ENCODE results near the gene HNRNPUL2. TPM values are rescaled to one million over a fixed set of nuclear protein-coding genes. Genes with fewer than 3 reads are reported as not detected.

HNRNPUL2 gene
- total RNA-seq, 4 donors from 2014 or later = 10.7 to 42.6 (median 25.2) TPM

- ATAC-seq (ENCODE audit: low FRiP score) (peak; percentile 30), DNase-seq (ENCODE audit: low spot score) (no peak)
- no peak for TF ChIP-seq CTCF (IDR thresholded peaks at IDR 0.05)
Observed at GRCh38 chr11:62665599-62666258, 61.5 kb downstream of the HNRNPUL2 start.

DNA sequence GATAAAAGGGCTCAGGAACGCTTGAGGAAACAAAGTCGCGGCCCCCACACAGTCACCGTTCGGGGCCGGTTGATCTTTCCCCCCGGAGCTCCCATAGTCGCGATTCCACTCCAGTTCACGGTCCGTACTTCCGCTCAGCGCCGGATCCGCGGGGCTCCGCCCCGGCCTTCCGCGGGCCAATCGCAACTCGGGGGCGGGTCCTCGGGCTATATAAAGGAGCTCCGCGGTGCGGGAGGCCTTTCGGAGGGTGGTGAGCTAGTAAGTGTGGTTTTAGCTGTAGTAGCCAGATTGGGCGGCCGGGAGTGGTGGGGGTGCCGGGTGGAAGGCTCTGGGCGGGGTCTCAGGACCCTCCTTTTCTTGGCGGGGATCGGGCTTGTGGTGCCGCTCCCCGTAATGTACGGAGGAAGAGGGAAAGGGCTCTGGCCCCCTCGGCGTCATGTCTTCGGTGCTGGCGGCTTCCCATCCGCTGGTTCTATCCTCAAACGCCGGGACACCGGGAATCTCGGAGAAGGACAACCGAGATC is 62.1 kb downstream of the HNRNPUL2 start, which contains the start of the genes C11orf98 and CSKMT:
TSS of gene C11orf98 (minus strand) at position 136 of the 524 bp plus-strand sequence. CDS start at position 95, 41 bp downstream.
TSS of gene CSKMT (plus strand) at position 238 of the 524 bp plus-strand sequence. CDS start 568 bp downstream, outside the sequence.
- TF ChIP-seq CTCF (IDR thresholded peaks at IDR 0.05) = no peak
- DNase-seq (ENCODE audit: low spot score) (peak; percentile 87), ATAC-seq (ENCODE audit: low FRiP score) (peak; percentile 95)

DNA sequence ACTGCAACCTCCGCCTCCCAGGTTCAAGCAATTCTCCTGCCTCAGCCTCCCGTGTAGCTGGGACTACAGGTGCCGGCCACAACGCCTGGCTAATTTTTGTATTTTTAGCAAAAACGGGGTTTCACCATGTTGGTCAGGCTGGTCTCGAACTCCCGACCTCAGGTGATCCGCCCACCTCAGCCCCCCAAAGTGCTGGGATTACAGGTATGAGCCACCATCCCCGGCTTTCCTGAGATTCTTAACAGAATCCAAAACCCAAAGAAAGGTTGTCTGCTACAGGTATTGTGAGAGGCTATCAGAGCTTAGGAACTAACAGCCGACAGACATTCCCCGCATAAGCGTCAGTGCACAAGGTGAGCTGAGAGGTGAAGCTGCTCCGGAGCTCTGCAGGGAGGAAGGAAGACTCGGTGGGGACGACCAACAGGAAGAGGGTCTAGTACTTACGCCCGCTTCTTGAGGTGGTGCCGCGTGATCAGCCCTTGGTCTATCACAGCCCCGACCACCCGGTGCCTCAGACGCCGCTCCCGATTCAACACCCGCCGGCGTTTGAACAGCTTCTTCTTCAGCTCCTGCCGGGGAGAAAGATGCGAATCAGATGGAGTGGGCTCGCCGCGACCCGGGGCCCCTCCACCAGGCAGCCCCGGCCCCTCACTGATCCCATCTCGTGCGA is 62.7 kb downstream of the HNRNPUL2 start:
- ATAC-seq (ENCODE audit: low FRiP score) (peak; percentile 30), DNase-seq (ENCODE audit: low spot score) (no peak)
- TF ChIP-seq CTCF (IDR thresholded peaks at IDR 0.05) = no peak

Small RNA genes within 50 kb of the gene (small RNA-seq; reads per million reads assigned to genes)
- not detected for gene SNORA57

Other genes starting within 250 kb of the HNRNPUL2 start
- 1,000 to 10,000 TPM in 3 of 4 donors, 100 to 1,000 TPM in 1; 874 to 1,336 (median 1,047) TPM for gene AHNAK, start 180.7 kb downstream of the HNRNPUL2 start, total RNA-seq
- 1,000 to 10,000 TPM; 1,194 to 1,561 (median 1,267) TPM for gene EEF1G, start 153.6 kb downstream of the HNRNPUL2 start, total RNA-seq
- 10 to 100 TPM in 3 of 4 donors, 1 to 10 TPM in 1; 7.9 to 11.0 (median 10.5) TPM for gene TUT1, start 135.9 kb downstream of the HNRNPUL2 start, total RNA-seq
- 100 to 1,000 TPM in 2 of 4 donors, 10 to 100 TPM in 2; 77.1 to 172 (median 89.6) TPM for gene MTA2, start 125.6 kb downstream of the HNRNPUL2 start, total RNA-seq
- gene EML3, start 114.7 kb downstream of the HNRNPUL2 start, total RNA-seq = 10 to 100 TPM; 40.7 to 68.6 (median 52.0) TPM
- 10 to 100 TPM in 3 of 4 donors, 1 to 10 TPM in 1; 7.9 to 12.7 (median 11.4) TPM for gene ROM1, start 114.2 kb downstream of the HNRNPUL2 start, total RNA-seq
- gene B3GAT3, start 105.5 kb downstream of the HNRNPUL2 start, total RNA-seq = 10 to 100 TPM; 18.8 to 40.7 (median 23.2) TPM
- gene GANAB, start 80.8 kb downstream of the HNRNPUL2 start, total RNA-seq = 100 to 1,000 TPM; 108 to 166 (median 128) TPM
- 10 to 100 TPM; 11.9 to 27.7 (median 17.2) TPM for gene INTS5, start 74.2 kb downstream of the HNRNPUL2 start, total RNA-seq
- gene C11orf98, start 62.2 kb downstream of the HNRNPUL2 start, total RNA-seq = 10 to 100 TPM; 18.3 to 42.9 (median 33.3) TPM
- 10 to 100 TPM in 1 of 4 donors, 1 to 10 TPM in 3; 2.8 to 18.4 (median 7.0) TPM for gene CSKMT, start 62.1 kb downstream of the HNRNPUL2 start, total RNA-seq
- 1 to 10 TPM; 7.3 to 9.9 (median 8.2) TPM for gene UQCC3, start 55.8 kb downstream of the HNRNPUL2 start, total RNA-seq
- gene LBHD1, start 55.2 kb downstream of the HNRNPUL2 start, total RNA-seq = 1 to 10 TPM; 3.0 to 6.8 (median 5.7) TPM
- 100 to 1,000 TPM; 135 to 196 (median 167) TPM for gene UBXN1, start 48.4 kb downstream of the HNRNPUL2 start, total RNA-seq
- 10 to 100 TPM; 30.9 to 49.3 (median 44.5) TPM for gene LRRN4CL, start 37.9 kb downstream of the HNRNPUL2 start, total RNA-seq
- gene BSCL2, start 20.0 kb downstream of the HNRNPUL2 start, total RNA-seq = 10 to 100 TPM; 37.1 to 51.2 (median 48.2) TPM
- not detected for gene GNG3, start 19.8 kb downstream of the HNRNPUL2 start, total RNA-seq
- gene TTC9C, start 1.0 kb upstream of the HNRNPUL2 start, total RNA-seq = 10 to 100 TPM; 13.8 to 24.4 (median 19.0) TPM
- gene ZBTB3, start 26.7 kb upstream of the HNRNPUL2 start, total RNA-seq = 1 to 10 TPM; 5.3 to 7.3 (median 5.8) TPM
- 10 to 100 TPM; 37.9 to 57.9 (median 50.5) TPM for gene POLR2G, start 34.1 kb upstream of the HNRNPUL2 start, total RNA-seq
- 10 to 100 TPM; 11.7 to 20.3 (median 14.9) TPM for gene TAF6L, start 43.9 kb upstream of the HNRNPUL2 start, total RNA-seq
- gene TMEM179B, start 59.9 kb upstream of the HNRNPUL2 start, total RNA-seq = 10 to 100 TPM; 36.4 to 69.7 (median 57.1) TPM
- 10 to 100 TPM; 20.8 to 45.1 (median 30.3) TPM for gene TMEM223, start 64.5 kb upstream of the HNRNPUL2 start, total RNA-seq
- 100 to 1,000 TPM in 1 of 4 donors, 10 to 100 TPM in 3; 51.9 to 101 (median 78.3) TPM for gene NXF1, start 78.0 kb upstream of the HNRNPUL2 start, total RNA-seq
- gene STX5, start 104.6 kb upstream of the HNRNPUL2 start, total RNA-seq = 10 to 100 TPM; 32.2 to 43.1 (median 37.4) TPM
- gene TEX54, start 105.4 kb upstream of the HNRNPUL2 start, total RNA-seq = not detected
- gene WDR74, start 112.1 kb upstream of the HNRNPUL2 start, total RNA-seq = 100 to 1,000 TPM in 1 of 4 donors, 10 to 100 TPM in 3; 32.3 to 138 (median 40.8) TPM
- 100 to 1,000 TPM; 110 to 239 (median 191) TPM for gene SLC3A2, start 153.4 kb upstream of the HNRNPUL2 start, total RNA-seq
- gene CHRM1, start 193.9 kb upstream of the HNRNPUL2 start, total RNA-seq = not detected